Activated T-helper 1 cell treated with Interleukin-2 at 50 U/mL for 16 hours (primary cell): Measurements from ENCODE around the gene ACYP2.
"Not testable (repeated sequence)": the region's sequence is repeated elsewhere in the genome, so short reads cannot be mapped to it uniquely, and the experiment has no call there.

Experiments
- DNase-seq: peaks from one replicate; pipeline ENCODE4 v3.0.0-alpha.2; 2020; ENCODE audit warnings: low read depth

ACYP2 gene

GRCh38 chr2:54226260-54226659 is 110.8 kb downstream of the ACYP2 start:
- DNase-seq, result no peak

GRCh38 chr2:54227798-54228197 is 112.4 kb downstream of the ACYP2 start:
- DNase-seq, result no peak

GRCh38 chr2:54228945-54229344 is 113.5 kb downstream of the ACYP2 start:
- DNase-seq, result no peak

GRCh38 chr2:54233832-54234649 is 118.6 kb downstream of the ACYP2 start:
- no peak for DNase-seq

GRCh38 chr2:54237428-54237827 is 122.0 kb downstream of the ACYP2 start:
- DNase-seq, result no peak

- no peak for DNase-seq
Measured at GRCh38 chr2:54239427-54239826, 124.0 kb downstream of the ACYP2 start.

- no peak for DNase-seq
Measured at GRCh38 chr2:54240515-54241469, 125.4 kb downstream of the ACYP2 start.

- no peak for DNase-seq
Measured at GRCh38 chr2:54247115-54247514, 131.7 kb downstream of the ACYP2 start.

GRCh38 chr2:54249629-54250028 is 134.2 kb downstream of the ACYP2 start:
- DNase-seq, result no peak

- no peak for DNase-seq
Measured at GRCh38 chr2:54254180-54254579, 138.8 kb downstream of the ACYP2 start.

GRCh38 chr2:54255230-54256090 is 140.0 kb downstream of the ACYP2 start:
- no peak for DNase-seq

GRCh38 chr2:54256091-54256694 is 140.8 kb downstream of the ACYP2 start, which contains the start of gene TSPYL6:
Gene TSPYL6, minus strand, starts transcription at chr2:54256229. Its CDS starts 78 bp downstream, at chr2:54256151.
- no peak for DNase-seq

GRCh38 chr2:54258166-54258565 is 142.8 kb downstream of the ACYP2 start:
- no peak for DNase-seq

- DNase-seq, result no peak
Measured at GRCh38 chr2:54259413-54260240, 144.2 kb downstream of the ACYP2 start.

- no peak for DNase-seq
Measured at GRCh38 chr2:54260241-54260595, 144.8 kb downstream of the ACYP2 start.

GRCh38 chr2:54261537-54261936 is 146.1 kb downstream of the ACYP2 start:
- DNase-seq, result no peak

GRCh38 chr2:54262015-54262765 is 146.8 kb downstream of the ACYP2 start:
- no peak for DNase-seq

GRCh38 chr2:54265081-54265480 is 149.7 kb downstream of the ACYP2 start:
- not testable (repeated sequence) for DNase-seq

GRCh38 chr2:54267577-54267976 is 152.2 kb downstream of the ACYP2 start:
- no peak for DNase-seq

GRCh38 chr2:54271189-54271588 is 155.8 kb downstream of the ACYP2 start:
- no peak for DNase-seq
